ENCODE measurements around the gene ERI3.

- TF ChIP-seq CTCF (CRISPR knock-in tag; IDR thresholded peaks at IDR 0.05): no peak
- no peak for TF ChIP-seq SMAD3 (CRISPR knock-in tag; IDR thresholded peaks at IDR 0.05)
- no peak for TF ChIP-seq YY1 (IDR thresholded peaks at IDR 0.05; ENCODE audit: insufficient read depth, insufficient replicate concordance, low read depth, low read length)
- no peak for TF ChIP-seq ZNF775 (CRISPR knock-in tag; IDR thresholded peaks at IDR 0.05; ENCODE audit: borderline replicate concordance)
Observed at GRCh38 chr1:44366371-44366975, 11.4 kb upstream of the ERI3 start.
